IMR-90 (cell line): ENCODE results near the gene MTCP1. TPM values are rescaled to one million over a fixed set of nuclear protein-coding genes. Genes with fewer than 3 reads are reported as not detected.

Experiments
- ATAC-seq: fragments of 200-7000 bp; cut with Tn5 transposase; 2 replicates; pipeline ENCODE4 v1.9.1; 2020; ENCODE audit warnings: low read depth, mild to moderate bottlenecking, moderate library complexity
- BruUV-seq: library from RNA; stranded (reverse); fragments of 400-500 nt; replicated peaks from 2 replicates; lab custom pipeline; 2021; lab: Mats Ljungman, UMichigan
- CTCF ChIA-PET: fragments of 300-600 bp; formaldehyde crosslinking; extraction: SDS; loops from one replicate; lab custom pipeline; 2021; ENCODE audit warnings: antibody characterized with exemption; lab: Yijun Ruan, JAX
- POLR2A ChIA-PET: fragments of 300-600 bp; sonication (Branson Sonifier 250); formaldehyde crosslinking; loops from one replicate; lab custom pipeline; 2022; ENCODE audit warnings: antibody characterized with exemption; ENCODE audit not compliant: unreplicated experiment; lab: Charles Lee
- DNase-seq: peaks from one replicate; pipeline ENCODE4 v3.0.0; 2013
- H2AFZ ChIP-seq: replicated peaks from 2 replicates; pipeline ENCODE3; 2013; ENCODE audit warnings: low read length, mild to moderate bottlenecking; ENCODE audit not compliant: poor library complexity
- H2AK5ac ChIP-seq: 2 replicates; pipeline ENCODE4 v1.6.1; 2013; ENCODE audit warnings: low read depth, low read length, inconsistent platforms
- H2AK9ac ChIP-seq: replicated peaks from 2 replicates; pipeline ENCODE3; 2013; ENCODE audit warnings: mild to moderate bottlenecking, low read depth, low read length, moderate library complexity; ENCODE audit not compliant: poor library complexity
- H2BK120ac ChIP-seq: 2 replicates; pipeline ENCODE4 v1.6.1; 2013; ENCODE audit warnings: low read depth, low read length, inconsistent platforms
- H2BK15ac ChIP-seq: 3 replicates; pipeline ENCODE4 v1.6.1; 2013; ENCODE audit warnings: low read depth, low read length, inconsistent platforms
- H2BK20ac ChIP-seq: 2 replicates; pipeline ENCODE4 v1.6.1; 2013; ENCODE audit warnings: low read depth, mild to moderate bottlenecking, inconsistent platforms, low read length, moderate library complexity
- H2BK5ac ChIP-seq: 2 replicates; pipeline ENCODE4 v1.6.1; 2013; ENCODE audit warnings: mild to moderate bottlenecking, low read depth, low read length, inconsistent platforms; ENCODE audit not compliant: poor library complexity, severe bottlenecking
- H3K14ac ChIP-seq: replicated peaks from 2 replicates; pipeline ENCODE4 v1.6.1; 2013; ENCODE audit warnings: low read depth, low read length, inconsistent platforms
- H3K18ac ChIP-seq: 2 replicates; pipeline ENCODE4 v1.6.1; 2013; ENCODE audit warnings: low read depth, low read length, control low read depth
- H3K23ac ChIP-seq: 2 replicates; pipeline ENCODE4 v1.6.1; 2013; ENCODE audit warnings: low read depth, low read length, inconsistent platforms
- H3K27ac ChIP-seq: 2 replicates; pipeline ENCODE4 v1.5.1; 2013; ENCODE audit warnings: mild to moderate bottlenecking, control low read depth, low read length; ENCODE audit not compliant: insufficient read depth
- H3K27me3 ChIP-seq: 2 replicates; pipeline ENCODE4 v1.6.1; 2013; ENCODE audit warnings: low read length; ENCODE audit not compliant: control insufficient read depth, insufficient read depth
- H3K36me3 ChIP-seq: 2 replicates; pipeline ENCODE4 v1.6.1; 2013; ENCODE audit warnings: low read length, mixed read lengths; ENCODE audit not compliant: control insufficient read depth, insufficient read depth
- H3K4ac ChIP-seq: 2 replicates; pipeline ENCODE4 v1.6.1; 2013; ENCODE audit warnings: low read depth, low read length, inconsistent platforms
- H3K4me1 ChIP-seq: 2 replicates; pipeline ENCODE4 v1.6.1; 2013; ENCODE audit warnings: low read length, mixed read lengths; ENCODE audit not compliant: control insufficient read depth, insufficient read depth
- H3K4me2 ChIP-seq: 2 replicates; pipeline ENCODE4 v1.6.1; 2013; ENCODE audit warnings: low read depth, mild to moderate bottlenecking, control low read depth, low read length, moderate library complexity
- H3K4me3 ChIP-seq: 2 replicates; pipeline ENCODE4 v1.5.1; 2013; ENCODE audit warnings: low read depth, mild to moderate bottlenecking, control low read depth, low read length, moderate library complexity; ENCODE audit not compliant: insufficient read depth
- H3K56ac ChIP-seq: 2 replicates; pipeline ENCODE4 v1.6.1; 2013; ENCODE audit warnings: low read length, inconsistent platforms; ENCODE audit not compliant: insufficient read depth; ENCODE audit errors: extremely low read depth
- H3K79me1 ChIP-seq, 2 experiments: 2 replicates each; pipeline ENCODE4 v1.6.1; 2013; ENCODE audit warnings: low read length in 2 of 2, inconsistent platforms in 1 of 2, low read depth in 1 of 2
- H3K9ac ChIP-seq: 2 replicates; pipeline ENCODE4 v1.6.1; 2013; ENCODE audit warnings: low read depth, low read length, control low read depth
- H3K9me1 ChIP-seq: 2 replicates; pipeline ENCODE4 v1.6.1; 2013; ENCODE audit warnings: low read length, inconsistent platforms; ENCODE audit not compliant: insufficient read depth
- H3K9me3 ChIP-seq: 2 replicates; pipeline ENCODE4 v1.6.1; 2013; ENCODE audit warnings: low read length; ENCODE audit not compliant: control insufficient read depth, insufficient read depth
- H4K20me1 ChIP-seq: 2 replicates; pipeline ENCODE4 v1.6.1; 2013; ENCODE audit warnings: low read length, inconsistent platforms; ENCODE audit not compliant: insufficient read depth
- H4K5ac ChIP-seq: 2 replicates; pipeline ENCODE4 v1.6.1; 2013; ENCODE audit warnings: mild to moderate bottlenecking, low read depth, low read length, control low read depth
- H4K8ac ChIP-seq, 2 experiments: 2 replicates each; pipeline ENCODE4 v1.6.1; 2013; ENCODE audit warnings: low read depth in 2 of 2, low read length in 2 of 2, control low read depth in 1 of 2, inconsistent platforms in 1 of 2
- H4K91ac ChIP-seq: 2 replicates; pipeline ENCODE4 v1.6.1; 2013; ENCODE audit warnings: low read depth, low read length, inconsistent platforms; ENCODE audit not compliant: insufficient read depth
- BHLHE40 ChIP-seq: fragments of 150-350 bp; IDR thresholded peaks from 2 replicates; pipeline ENCODE4 v1.6.1; 2016; ENCODE audit warnings: mild to moderate bottlenecking, low read depth, low read length
- CEBPB ChIP-seq: IDR thresholded peaks from 2 replicates; pipeline ENCODE4 v1.6.1; 2012; ENCODE audit warnings: low read depth, low read length, improper control_type of control experiment
- MAFK ChIP-seq: IDR thresholded peaks from 2 replicates; pipeline ENCODE4 v1.6.1; 2012; ENCODE audit warnings: low read depth, low read length, improper control_type of control experiment
- RCOR1 ChIP-seq: IDR thresholded peaks from 2 replicates; pipeline ENCODE4 v1.6.1; 2012; ENCODE audit warnings: mild to moderate bottlenecking, low read length, improper control_type of control experiment; ENCODE audit not compliant: insufficient replicate concordance
- RFX5 ChIP-seq: IDR thresholded peaks from 2 replicates; pipeline ENCODE4 v1.8.0; 2012; ENCODE audit warnings: low read depth, mild to moderate bottlenecking, low read length, moderate library complexity
- SMC3 ChIP-seq: fragments of 150-350 bp; IDR thresholded peaks from 2 replicates; pipeline ENCODE4 v1.6.1; 2016; ENCODE audit warnings: low read depth, mild to moderate bottlenecking, antibody characterized with exemption, low read length, moderate library complexity
- USF2 ChIP-seq: fragments of 150-350 bp; IDR thresholded peaks from 2 replicates; pipeline ENCODE4 v1.6.1; 2017; ENCODE audit warnings: mild to moderate bottlenecking, antibody characterized with exemption, low read length, low read depth
- WGBS, 2 experiments: methylation state at CpG; one replicate each; pipeline versions ENCODE4 v1.1.5 to v1.1.7; 2013; ENCODE audit warnings: missing lambda C conversion rate in 2 of 2; ENCODE audit not compliant: insufficient read length in 1 of 2; ENCODE audit errors: extremely low coverage in 2 of 2; 5-methylcytosine and 5-hydroxymethylcytosine counted together
- dilution Hi-C: fragments of 300-500 bp; cut with HindIII; formaldehyde crosslinking; loops from one replicate; pipeline ENCODE4 v1.14.3; 2018; ENCODE audit warnings: low sequenced_read_pairs; ENCODE audit not compliant: unreplicated experiment
- in situ Hi-C: fragments of 300-500 bp; cut with MboI; formaldehyde crosslinking; loops from 3 replicates; pipeline ENCODE4 v1.14.3; 2019; ENCODE audit warnings: low sequenced_read_pairs, inconsistent platforms, mixed read lengths
- intact Hi-C: fragments of 100-400 bp; cut with micrococcal nuclease; formaldehyde crosslinking; loops from 2 replicates; pipeline ENCODE4 v1.10.0; 2022
- polyA plus RNA-seq, 3 experiments: library from polyadenylated mRNA; depleted of rRNA; stranded (reverse); fragments of >200 nt; gene quantifications; 2 replicates each; pipeline ENCODE4 v1.2.3, GENCODE V29; 2012; ENCODE audit warnings: low replicate concordance in 1 of 3
- total RNA-seq: library from RNA; depleted of rRNA; stranded (reverse); fragments of >200 nt; gene quantifications from 2 replicates; pipeline ENCODE4 v1.2.3, GENCODE V29; 2012
- TF ChIP-seq, protein P1 (sequence below): conservative IDR thresholded peaks from 2 replicates; pipeline ENCODE4 v1.5.1; 2012; ENCODE audit warnings: mild to moderate bottlenecking, low read depth, low read length, improper control_type of control experiment

The MTCP1 gene
- total and polyA plus RNA-seq, 2 of the 4 experiments (the other 2 are of a cell fraction), result 0.54 to 4.2 TPM

DNA sequence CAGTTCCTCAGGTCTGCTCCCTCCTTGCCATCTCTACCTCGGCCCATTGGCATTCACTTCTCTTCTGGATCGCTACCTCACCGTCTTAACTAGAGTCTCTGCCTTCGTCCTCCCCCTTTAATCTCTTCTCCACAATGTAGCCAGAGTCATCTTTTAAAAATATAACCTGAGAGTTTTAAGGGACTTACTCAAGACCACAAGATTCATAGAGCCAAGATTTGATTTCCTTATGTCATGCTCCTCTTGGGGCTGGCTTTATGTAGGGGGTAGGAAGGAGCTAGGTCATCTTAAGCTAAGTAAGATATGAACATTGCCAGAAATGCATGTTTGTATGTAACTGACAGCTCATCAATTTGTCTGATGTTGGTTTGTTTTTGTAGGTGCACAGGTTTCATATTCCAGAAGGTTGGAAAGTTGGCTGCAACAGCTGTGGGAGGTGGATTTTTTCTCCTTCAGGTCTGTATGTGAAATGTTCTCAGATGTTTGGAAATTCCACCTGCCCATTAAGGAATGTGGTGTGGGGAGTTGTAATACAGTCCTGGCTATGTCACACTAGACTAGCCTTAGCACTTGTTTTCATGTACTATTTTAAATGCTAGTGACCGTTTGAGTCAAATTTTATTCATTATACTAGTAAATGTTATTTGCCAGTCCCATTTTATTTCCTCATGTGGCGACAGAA, 24.7 kb downstream of the MTCP1 start:
- CTCF ChIA-PET, result interaction anchor here (1.4 kb wide), 1 partner anchor 11 kb away, joined by 4 read pairs; no protein-coding TSS in a partner anchor
- POLR2A ChIA-PET, result no interaction called here
- dilution Hi-C loops, result no loop called here

More for the DNA sequence above, 24.7 kb downstream of the MTCP1 start:
- Histone ChIP-seq H3K9ac (no peak overlapping the region), H2AK5ac (no peak overlapping the region), H3K18ac (no peak overlapping the region), H4K20me1 (no peaks in the 10 kb centered on the region), H3K56ac (no peak overlapping the region), H2BK20ac (no peak overlapping the region), H3K9me3 (no peaks in the 10 kb centered on the region), H2AK9ac (no peak overlapping the region), H2BK5ac (no peak overlapping the region), H3K4me3 (no peak overlapping the region), H3K27me3 (no peaks in the 10 kb centered on the region), H4K8ac (no peak overlapping the region), H3K27ac (no peak overlapping the region), H4K5ac (no peak overlapping the region), H3K23ac (no peak overlapping the region), H3K79me1 (no peaks in the 10 kb centered on the region), H3K9me1 (no peaks in the 10 kb centered on the region), H3K14ac (no peak overlapping the region), H3K4me2 (no peak overlapping the region), H2BK15ac (no peak overlapping the region), H4K91ac (no peak overlapping the region), H3K4me1 (no peaks in the 10 kb centered on the region), H2AFZ (no peak overlapping the region), H3K36me3 (no peaks in the 10 kb centered on the region), H3K4ac (no peak overlapping the region), H2BK120ac (no peak overlapping the region)
- TF ChIP-seq BHLHE40 (no peak), USF2 (no peak), RCOR1 (no peak), MAFK (no peak), SMC3 (no peak), CEBPB (no peak), RFX5 (no peak)
- TF ChIP-seq, protein P1, sequence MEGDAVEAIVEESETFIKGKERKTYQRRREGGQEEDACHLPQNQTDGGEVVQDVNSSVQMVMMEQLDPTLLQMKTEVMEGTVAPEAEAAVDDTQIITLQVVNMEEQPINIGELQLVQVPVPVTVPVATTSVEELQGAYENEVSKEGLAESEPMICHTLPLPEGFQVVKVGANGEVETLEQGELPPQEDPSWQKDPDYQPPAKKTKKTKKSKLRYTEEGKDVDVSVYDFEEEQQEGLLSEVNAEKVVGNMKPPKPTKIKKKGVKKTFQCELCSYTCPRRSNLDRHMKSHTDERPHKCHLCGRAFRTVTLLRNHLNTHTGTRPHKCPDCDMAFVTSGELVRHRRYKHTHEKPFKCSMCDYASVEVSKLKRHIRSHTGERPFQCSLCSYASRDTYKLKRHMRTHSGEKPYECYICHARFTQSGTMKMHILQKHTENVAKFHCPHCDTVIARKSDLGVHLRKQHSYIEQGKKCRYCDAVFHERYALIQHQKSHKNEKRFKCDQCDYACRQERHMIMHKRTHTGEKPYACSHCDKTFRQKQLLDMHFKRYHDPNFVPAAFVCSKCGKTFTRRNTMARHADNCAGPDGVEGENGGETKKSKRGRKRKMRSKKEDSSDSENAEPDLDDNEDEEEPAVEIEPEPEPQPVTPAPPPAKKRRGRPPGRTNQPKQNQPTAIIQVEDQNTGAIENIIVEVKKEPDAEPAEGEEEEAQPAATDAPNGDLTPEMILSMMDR, result no peak
- in situ Hi-C loops, result no loop called here
- no TSS peak for BruUV-seq
- intact Hi-C loops, result no loop called here
- no peak for DNase-seq
- no peak for ATAC-seq
- no CpG with 5 or more reads among the region's 6 CpGs for WGBS, 2 experiments
